ENCODE data around the gene GRK7. TPM values are rescaled to one million over a fixed set of nuclear protein-coding genes. Genes with fewer than 3 reads are reported as not detected.

The GRK7 gene
- total and polyA plus RNA-seq, 8 donors = 0.05 TPM; not detected in 7

DNA sequence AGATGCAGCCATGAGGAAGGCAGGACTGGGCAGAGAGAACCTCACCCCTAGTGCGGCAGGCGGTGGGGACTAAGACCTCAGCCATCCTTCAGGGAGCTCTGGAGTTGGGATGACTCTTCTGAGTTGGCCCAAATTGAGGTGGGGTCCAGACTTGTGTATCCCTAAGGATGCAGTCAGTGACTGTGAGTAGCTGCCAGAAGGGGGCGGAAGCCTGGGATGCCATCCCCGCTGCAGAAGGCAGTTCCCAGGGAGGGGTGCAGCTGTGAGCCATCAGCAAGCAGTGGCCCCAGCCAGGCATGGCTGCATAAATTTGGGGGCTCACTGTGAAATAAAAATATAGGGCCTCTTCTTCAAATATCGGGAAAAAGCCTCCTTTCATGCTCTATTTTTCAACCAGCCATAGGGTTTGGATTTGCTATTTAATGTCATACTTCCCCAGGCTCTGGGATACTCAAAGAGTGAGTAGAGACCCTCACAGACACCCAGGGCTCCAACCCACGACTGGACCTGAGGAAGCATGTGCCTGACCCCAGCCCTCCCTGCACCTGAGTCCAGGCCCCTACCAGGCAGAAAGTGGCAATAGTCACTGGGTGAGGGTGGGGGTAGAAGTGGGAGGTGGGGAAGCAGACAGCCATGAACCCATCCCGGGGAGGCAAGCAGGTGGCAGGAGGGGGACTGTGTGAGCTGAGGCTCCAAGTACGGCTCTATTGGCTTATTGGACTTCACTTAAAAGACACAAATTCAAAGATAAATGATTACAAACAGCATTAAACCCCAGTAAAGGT lies 30.5 kb downstream of the GRK7 start:
- Histone ChIP-seq H3K9me3 (no peaks in the 10 kb centered on the region), H3K4me3 (no peak overlapping the region), H3K27ac (no peak overlapping the region), H3K36me3 (no peaks in the 10 kb centered on the region), H3K4me1 (peaks cover 0 to 4% (median 0%) of the 10 kb centered on the region in 3 donors), H3K27me3 (no peaks in the 10 kb centered on the region)
- WGBS, 2 donors = 79 to 82% methylated on average over 8 of the region's 8 CpGs
- TF ChIP-seq, protein P1, sequence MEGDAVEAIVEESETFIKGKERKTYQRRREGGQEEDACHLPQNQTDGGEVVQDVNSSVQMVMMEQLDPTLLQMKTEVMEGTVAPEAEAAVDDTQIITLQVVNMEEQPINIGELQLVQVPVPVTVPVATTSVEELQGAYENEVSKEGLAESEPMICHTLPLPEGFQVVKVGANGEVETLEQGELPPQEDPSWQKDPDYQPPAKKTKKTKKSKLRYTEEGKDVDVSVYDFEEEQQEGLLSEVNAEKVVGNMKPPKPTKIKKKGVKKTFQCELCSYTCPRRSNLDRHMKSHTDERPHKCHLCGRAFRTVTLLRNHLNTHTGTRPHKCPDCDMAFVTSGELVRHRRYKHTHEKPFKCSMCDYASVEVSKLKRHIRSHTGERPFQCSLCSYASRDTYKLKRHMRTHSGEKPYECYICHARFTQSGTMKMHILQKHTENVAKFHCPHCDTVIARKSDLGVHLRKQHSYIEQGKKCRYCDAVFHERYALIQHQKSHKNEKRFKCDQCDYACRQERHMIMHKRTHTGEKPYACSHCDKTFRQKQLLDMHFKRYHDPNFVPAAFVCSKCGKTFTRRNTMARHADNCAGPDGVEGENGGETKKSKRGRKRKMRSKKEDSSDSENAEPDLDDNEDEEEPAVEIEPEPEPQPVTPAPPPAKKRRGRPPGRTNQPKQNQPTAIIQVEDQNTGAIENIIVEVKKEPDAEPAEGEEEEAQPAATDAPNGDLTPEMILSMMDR (IDR thresholded peaks at IDR 0.05) = no peak
- FAIRE-seq (no peak), DNase-seq (no peak), ATAC-seq (no peak)
- intact Hi-C loops (cut with DNase I) = no loop called here

DNA sequence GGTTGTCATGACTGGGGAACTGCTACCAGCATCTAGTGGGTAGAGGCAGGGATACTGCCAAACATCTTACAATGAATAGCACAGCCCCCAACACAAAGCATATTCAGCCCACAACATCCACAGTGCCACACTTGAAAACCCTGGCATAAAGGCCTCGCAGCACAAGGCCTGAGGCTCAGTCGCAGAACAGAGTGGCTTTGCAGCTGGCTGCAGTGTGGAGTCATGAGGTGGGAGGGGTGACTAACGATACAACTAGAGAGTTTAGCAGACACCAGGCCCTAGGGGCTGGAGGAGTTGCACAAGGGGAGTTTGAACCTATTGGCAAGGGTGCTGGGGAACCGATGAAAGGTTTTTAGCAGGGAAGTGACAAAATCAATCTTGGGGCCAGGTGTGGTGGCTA lies 32.1 kb downstream of the GRK7 start:
- DNase-seq (no peak), FAIRE-seq (no peak), ATAC-seq (no peak)
- Histone ChIP-seq H3K4me3 (no peak overlapping the region), H3K4me1 (peaks cover 0 to 4% (median 0%) of the 10 kb centered on the region in 3 donors), H3K9me3 (no peaks in the 10 kb centered on the region), H3K27ac (no peak overlapping the region), H3K36me3 (no peaks in the 10 kb centered on the region), H3K27me3 (no peaks in the 10 kb centered on the region)
- intact Hi-C loops (cut with DNase I) = no loop called here
- TF ChIP-seq, protein P1 (IDR thresholded peaks at IDR 0.05) = no peak
- 84 to 91% methylated on average over 4 of the region's 4 CpGs for WGBS, 2 donors

DNA sequence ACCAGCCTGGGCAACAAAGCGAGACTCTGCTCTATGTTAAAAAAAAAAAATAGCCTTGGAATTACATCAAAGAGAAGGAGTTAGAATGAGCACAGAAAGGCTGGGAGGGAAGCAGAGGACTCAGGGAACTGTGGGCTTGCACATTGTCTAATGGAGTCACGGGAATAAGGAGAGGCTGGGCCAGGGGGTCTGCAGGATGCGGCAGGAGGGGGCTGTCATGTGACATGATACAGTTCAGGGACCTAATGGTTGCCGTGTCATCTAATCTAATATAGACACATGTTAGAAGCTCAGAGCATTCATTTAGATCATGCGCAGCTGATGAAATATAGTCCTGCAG lies 32.5 kb downstream of the GRK7 start:
- H3K4me3 ChIP-seq = no peak overlapping the region
- intact Hi-C loops (cut with DNase I) = no loop called here
- FAIRE-seq = no peak
- DNase-seq = no peak
- no peaks in the 10 kb centered on the region for H3K36me3 ChIP-seq
- no peaks in the 10 kb centered on the region for H3K27me3 ChIP-seq
- ATAC-seq = no peak
- H3K27ac ChIP-seq = no peak overlapping the region
- TF ChIP-seq, protein P1 (IDR thresholded peaks at IDR 0.05) = no peak
- H3K4me1 ChIP-seq = peaks cover 0 to 4% (median 0%) of the 10 kb centered on the region in 3 donors
- WGBS, 2 donors = 87 to 94% methylated on average over 5 of the region's 5 CpGs
- no peaks in the 10 kb centered on the region for H3K9me3 ChIP-seq

DNA sequence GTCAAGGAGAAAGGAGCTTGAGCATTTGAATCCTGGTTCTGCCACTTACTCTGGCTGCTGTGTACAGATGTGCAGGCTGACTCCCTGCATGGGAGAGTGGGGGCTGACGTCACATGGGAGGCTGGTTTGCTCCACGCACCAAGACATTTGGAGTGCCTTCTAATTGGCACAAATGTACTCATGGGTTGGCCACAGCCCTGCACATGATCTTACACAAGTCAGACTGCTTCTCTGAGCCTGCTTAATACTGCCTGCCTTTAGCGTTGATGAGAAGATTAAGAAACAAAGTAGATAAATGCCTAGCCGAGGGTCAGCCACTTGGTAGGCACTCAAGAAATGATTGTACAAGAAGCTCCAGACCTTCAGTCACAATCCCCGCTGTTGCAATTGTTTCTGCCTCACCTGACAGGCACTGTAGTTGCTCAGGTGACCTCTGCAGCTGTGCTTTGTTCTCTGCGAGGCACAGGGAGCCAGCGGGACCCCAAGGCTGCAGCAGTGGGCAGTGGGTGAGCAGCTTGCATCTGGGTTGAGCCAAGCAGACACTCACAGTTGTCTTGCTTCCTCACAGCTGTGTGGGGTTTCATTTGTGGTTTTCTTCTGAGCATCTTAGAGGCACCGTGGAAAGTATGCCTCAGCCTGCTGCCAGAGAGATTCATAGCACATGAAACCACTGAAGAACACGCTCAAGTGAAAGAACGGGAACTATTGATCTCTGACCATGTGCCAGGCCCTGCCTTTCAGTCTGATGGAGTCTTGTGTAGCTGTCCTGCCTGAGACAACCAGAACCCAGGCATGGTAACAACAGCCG lies 33.1 kb downstream of the GRK7 start:
- Histone ChIP-seq H3K27ac (peak overlapping the region in 3 of 4 donors; percentile 22 to 64 (median 36)), H3K27me3 (no peaks in the 10 kb centered on the region), H3K4me3 (no peak overlapping the region), H3K9me3 (no peaks in the 10 kb centered on the region), H3K36me3 (no peaks in the 10 kb centered on the region), H3K4me1 (peaks cover 0 to 4% (median 0%) of the 10 kb centered on the region in 3 donors)
- TF ChIP-seq, protein P1 (IDR thresholded peaks at IDR 0.05) = no peak
- ATAC-seq (peak in 3 of 4 donors; percentile 54 to 62 (median 57)), DNase-seq (peak in 1 of 6 donors; percentile 28), FAIRE-seq (no peak)
- intact Hi-C loops (cut with DNase I) = no loop called here
- 66 to 77% methylated on average over 11 of the region's 11 CpGs for WGBS, 2 donors
